Measurements from ENCODE around the gene ACKR2. TPM values are rescaled to one million over a fixed set of nuclear protein-coding genes. Genes with fewer than 3 reads are reported as not detected.
"Not testable (repeated sequence)": the region's sequence is repeated elsewhere in the genome, so short reads cannot be mapped to it uniquely, and the experiment has no call there.

The ACKR2 gene
- total and polyA plus RNA-seq, 7 experiments from 2014 or later: 0.45 to 1.1 (median 0.65) TPM; not detected in 2

GRCh38 chr3:42883251-42883930 is 74.1 kb downstream of the ACKR2 start:
- H3K27me3 ChIP-seq (ENCODE audit: control insufficient read depth in 2 of 2, insufficient read depth in 2 of 2, low read length in 2 of 2); H3K36me3 Mint-ChIP-seq; H3K36me3 ChIP-seq (ENCODE audit: control insufficient read depth in 2 of 3, insufficient read depth in 3 of 3, low read length in 3 of 3); H3K4me3 ChIP-seq (ENCODE audit: low read length); POLR2A ChIA-PET; H3K27ac ChIP-seq (ENCODE audit: low read depth, low read length); DNase-seq; H3K27ac Mint-ChIP-seq; ATAC-seq; H3K9me3 ChIP-seq (ENCODE audit: control insufficient read depth in 2 of 3, low read length in 3 of 3); H3K9me3 Mint-ChIP-seq: not testable (repeated sequence)
- H3K27me3 Mint-ChIP-seq: peaks cover 2 to 17% (median 7%) of the 10 kb centered on the region in 5 donors
- peaks cover 4 to 13% of the 10 kb centered on the region in 2 donors for H3K4me1 ChIP-seq (ENCODE audit: control insufficient read depth in 2 of 2, insufficient read depth in 2 of 2, low read length in 2 of 2)
- H3K4me1 Mint-ChIP-seq: peaks cover 6 to 17% (median 15%) of the 10 kb centered on the region in 7 donors
- CTCF ChIA-PET: interaction anchor here (1.5 to 3.4 kb wide), 3 partner anchors 81 to 104 kb away, joined by 3 to 16 read pairs (median 5); no protein-coding TSS in a partner anchor
- intact Hi-C loops (cut with micrococcal nuclease): loop anchor here (5.0 kb wide), 2 partner anchors 326 to 381 kb away; partner anchors contain the start of gene VIPR1 (in 1 of the 2)
- peak overlapping the region in 1 of 10 donors; percentile 41 for H3K4me3 Mint-ChIP-seq

- no peak overlapping the region for H3K27ac ChIP-seq (ENCODE audit: low read depth, low read length)
- peaks cover 6 to 19% (median 14%) of the 10 kb centered on the region in 5 donors for H3K27me3 Mint-ChIP-seq
- H3K27ac Mint-ChIP-seq: no peak overlapping the region
- no peaks in the 10 kb centered on the region for H3K9me3 ChIP-seq (ENCODE audit: control insufficient read depth in 2 of 3, low read length in 3 of 3)
- no peak overlapping the region for H3K4me3 Mint-ChIP-seq
- H3K36me3 ChIP-seq (ENCODE audit: control insufficient read depth in 2 of 3, insufficient read depth in 3 of 3, low read length in 3 of 3): no peaks in the 10 kb centered on the region
- intact Hi-C loops (cut with micrococcal nuclease): loop anchor here (5.0 kb wide), 2 partner anchors 327 to 382 kb away; partner anchors contain the start of gene VIPR1 (in 1 of the 2)
- ChIA-PET POLR2A (no interaction called here), CTCF (no interaction called here)
- no peaks in the 10 kb centered on the region for H3K9me3 Mint-ChIP-seq
- H3K4me1 Mint-ChIP-seq: peaks cover 6 to 17% (median 15%) of the 10 kb centered on the region in 7 donors
- H3K27me3 ChIP-seq (ENCODE audit: control insufficient read depth in 2 of 2, insufficient read depth in 2 of 2, low read length in 2 of 2): no peaks in the 10 kb centered on the region
- no peak for DNase-seq
- no peak for ATAC-seq
- no peak overlapping the region for H3K4me3 ChIP-seq (ENCODE audit: low read length)
- peaks cover 0 to 4% (median 0%) of the 10 kb centered on the region in 5 donors for H3K36me3 Mint-ChIP-seq
- H3K4me1 ChIP-seq (ENCODE audit: control insufficient read depth in 2 of 2, insufficient read depth in 2 of 2, low read length in 2 of 2): peaks cover 4 to 13% of the 10 kb centered on the region in 2 donors
These were observed 75.1 kb downstream of the ACKR2 start for GRCh38 chr3:42884324-42884723.

GRCh38 chr3:42886294-42886822 is 77.1 kb downstream of the ACKR2 start:
- no peaks in the 10 kb centered on the region for H3K9me3 Mint-ChIP-seq
- H3K27me3 Mint-ChIP-seq: peaks cover 6 to 27% (median 15%) of the 10 kb centered on the region in 5 donors
- no peak overlapping the region for H3K27ac Mint-ChIP-seq
- ChIA-PET CTCF (interaction anchor here (0.8 kb wide), 1 partner anchor 106 kb away, joined by 3 read pairs; no protein-coding TSS in a partner anchor), POLR2A (no interaction called here)
- H3K4me1 Mint-ChIP-seq: peaks cover 2 to 5% (median 4%) of the 10 kb centered on the region in 7 donors
- Histone ChIP-seq H3K4me3 (ENCODE audit: low read length) (no peak overlapping the region), H3K36me3 (ENCODE audit: control insufficient read depth in 2 of 3, insufficient read depth in 3 of 3, low read length in 3 of 3) (no peaks in the 10 kb centered on the region), H3K4me1 (ENCODE audit: control insufficient read depth in 2 of 2, insufficient read depth in 2 of 2, low read length in 2 of 2) (peaks cover 0 to 4% of the 10 kb centered on the region in 2 donors), H3K27ac (ENCODE audit: low read depth, low read length) (no peak overlapping the region), H3K27me3 (ENCODE audit: control insufficient read depth in 2 of 2, insufficient read depth in 2 of 2, low read length in 2 of 2) (no peaks in the 10 kb centered on the region), H3K9me3 (ENCODE audit: control insufficient read depth in 2 of 3, low read length in 3 of 3) (no peaks in the 10 kb centered on the region)
- no peak for ATAC-seq
- no peak for DNase-seq
- peaks cover 0 to 4% (median 0%) of the 10 kb centered on the region in 5 donors for H3K36me3 Mint-ChIP-seq
- intact Hi-C loops (cut with micrococcal nuclease): no loop called here
- H3K4me3 Mint-ChIP-seq: no peak overlapping the region

GRCh38 chr3:42887084-42887483 is 77.8 kb downstream of the ACKR2 start:
- H3K4me1 ChIP-seq (ENCODE audit: control insufficient read depth in 2 of 2, insufficient read depth in 2 of 2, low read length in 2 of 2): no peaks in the 10 kb centered on the region
- ATAC-seq: no peak
- H3K27me3 Mint-ChIP-seq: peaks cover 6 to 32% (median 17%) of the 10 kb centered on the region in 5 donors
- H3K27ac Mint-ChIP-seq: peak overlapping the region in 1 of 9 donors; percentile 4
- H3K27me3 ChIP-seq (ENCODE audit: control insufficient read depth in 2 of 2, insufficient read depth in 2 of 2, low read length in 2 of 2): no peaks in the 10 kb centered on the region
- no peaks in the 10 kb centered on the region for H3K36me3 ChIP-seq (ENCODE audit: control insufficient read depth in 2 of 3, insufficient read depth in 3 of 3, low read length in 3 of 3)
- no peaks in the 10 kb centered on the region for H3K9me3 ChIP-seq (ENCODE audit: control insufficient read depth in 2 of 3, low read length in 3 of 3)
- intact Hi-C loops (cut with micrococcal nuclease): no loop called here
- no peak for DNase-seq
- no peaks in the 10 kb centered on the region for H3K9me3 Mint-ChIP-seq
- H3K27ac ChIP-seq (ENCODE audit: low read depth, low read length): no peak overlapping the region
- POLR2A ChIA-PET: no interaction called here
- peaks cover 0 to 3% (median 0%) of the 10 kb centered on the region in 7 donors for H3K4me1 Mint-ChIP-seq
- CTCF ChIA-PET: no interaction called here
- H3K4me3 Mint-ChIP-seq: no peak overlapping the region
- peaks cover 0 to 4% (median 0%) of the 10 kb centered on the region in 5 donors for H3K36me3 Mint-ChIP-seq
- H3K4me3 ChIP-seq (ENCODE audit: low read length): no peak overlapping the region

- Mint-ChIP-seq H3K36me3 (peaks cover 0 to 4% (median 0%) of the 10 kb centered on the region in 5 donors), H3K9me3 (peaks cover 0 to 1% (median 0%) of the 10 kb centered on the region in 11 donors), H3K27ac (no peak overlapping the region), H3K27me3 (peaks cover 6 to 32% (median 20%) of the 10 kb centered on the region in 5 donors), H3K4me3 (no peak overlapping the region), H3K4me1 (peaks cover 0 to 5% (median 0%) of the 10 kb centered on the region in 7 donors)
- ATAC-seq (no peak), DNase-seq (no peak)
- Histone ChIP-seq H3K27me3 (ENCODE audit: control insufficient read depth in 2 of 2, insufficient read depth in 2 of 2, low read length in 2 of 2) (no peaks in the 10 kb centered on the region), H3K4me3 (ENCODE audit: low read length) (no peak overlapping the region), H3K36me3 (ENCODE audit: control insufficient read depth in 2 of 3, insufficient read depth in 3 of 3, low read length in 3 of 3) (no peaks in the 10 kb centered on the region), H3K4me1 (ENCODE audit: control insufficient read depth in 2 of 2, insufficient read depth in 2 of 2, low read length in 2 of 2) (no peaks in the 10 kb centered on the region), H3K9me3 (ENCODE audit: control insufficient read depth in 2 of 3, low read length in 3 of 3) (no peaks in the 10 kb centered on the region), H3K27ac (ENCODE audit: low read depth, low read length) (no peak overlapping the region)
- POLR2A ChIA-PET: no interaction called here
- intact Hi-C loops (cut with micrococcal nuclease): no loop called here
- CTCF ChIA-PET: no interaction called here
These were observed 81.8 kb downstream of the ACKR2 start for GRCh38 chr3:42891042-42891441.

GRCh38 chr3:42892169-42892568 is 82.9 kb downstream of the ACKR2 start:
- Histone ChIP-seq H3K27me3 (ENCODE audit: control insufficient read depth in 2 of 2, insufficient read depth in 2 of 2, low read length in 2 of 2) (no peaks in the 10 kb centered on the region), H3K9me3 (ENCODE audit: control insufficient read depth in 2 of 3, low read length in 3 of 3) (no peaks in the 10 kb centered on the region), H3K4me3 (ENCODE audit: low read length) (no peak overlapping the region), H3K36me3 (ENCODE audit: control insufficient read depth in 2 of 3, insufficient read depth in 3 of 3, low read length in 3 of 3) (no peaks in the 10 kb centered on the region), H3K27ac (ENCODE audit: low read depth, low read length) (no peak overlapping the region), H3K4me1 (ENCODE audit: control insufficient read depth in 2 of 2, insufficient read depth in 2 of 2, low read length in 2 of 2) (no peaks in the 10 kb centered on the region)
- no peak overlapping the region for H3K27ac Mint-ChIP-seq
- ChIA-PET POLR2A (no interaction called here), CTCF (interaction anchor here (0.6 kb wide), 1 partner anchor 1706 kb away, joined by 3 read pairs; no protein-coding TSS in a partner anchor)
- H3K36me3 Mint-ChIP-seq: peaks cover 0 to 4% (median 0%) of the 10 kb centered on the region in 5 donors
- ATAC-seq (no peak), DNase-seq (no peak)
- H3K4me3 Mint-ChIP-seq: no peak overlapping the region
- H3K9me3 Mint-ChIP-seq: peaks cover 0 to 4% (median 0%) of the 10 kb centered on the region in 11 donors
- H3K4me1 Mint-ChIP-seq: peaks cover 0 to 5% (median 0%) of the 10 kb centered on the region in 7 donors
- H3K27me3 Mint-ChIP-seq: peaks cover 6 to 27% (median 20%) of the 10 kb centered on the region in 5 donors
- intact Hi-C loops (cut with micrococcal nuclease): no loop called here
